IMR-90 (cell line): ENCODE results near the gene ERC2.

Experiments used
- MAZ ChIP-seq: IDR thresholded peaks from 2 replicates; pipeline ENCODE4 v1.6.1; 2012; ENCODE audit warnings: low read depth, mild to moderate bottlenecking, low read length, improper control_type of control experiment, moderate library complexity, borderline replicate concordance
- MXI1 ChIP-seq: IDR thresholded peaks from 2 replicates; pipeline ENCODE4 v1.6.1; 2012; ENCODE audit warnings: low read depth, mild to moderate bottlenecking, low read length, moderate library complexity, borderline replicate concordance
- NFE2L2 ChIP-seq: fragments of 150-350 bp; IDR thresholded peaks from 2 replicates; pipeline ENCODE4 v1.6.1; 2016; ENCODE audit warnings: low read depth, mild to moderate bottlenecking, low read length
- POLR2A ChIP-seq: IDR thresholded peaks from 2 replicates; pipeline ENCODE4 v1.6.1; 2012; ENCODE audit warnings: mild to moderate bottlenecking, low read depth, low read length
- RAD21 ChIP-seq: IDR thresholded peaks from 2 replicates; pipeline ENCODE4 v1.6.1; 2012; ENCODE audit warnings: low read length, improper control_type of control experiment
- TF ChIP-seq, protein P1 (sequence below): conservative IDR thresholded peaks from 2 replicates; pipeline ENCODE4 v1.5.1; 2012; ENCODE audit warnings: mild to moderate bottlenecking, low read depth, low read length, improper control_type of control experiment
- TF ChIP-seq, protein P2 (sequence below): fragments of 150-350 bp; IDR thresholded peaks from 2 replicates; pipeline ENCODE4 v1.6.1; 2017; ENCODE audit warnings: mild to moderate bottlenecking, antibody characterized with exemption, low read length, low read depth

GRCh38 chr3:55659701-55660100, 808.6 kb downstream of the ERC2 start:
- TF ChIP-seq, protein P1, sequence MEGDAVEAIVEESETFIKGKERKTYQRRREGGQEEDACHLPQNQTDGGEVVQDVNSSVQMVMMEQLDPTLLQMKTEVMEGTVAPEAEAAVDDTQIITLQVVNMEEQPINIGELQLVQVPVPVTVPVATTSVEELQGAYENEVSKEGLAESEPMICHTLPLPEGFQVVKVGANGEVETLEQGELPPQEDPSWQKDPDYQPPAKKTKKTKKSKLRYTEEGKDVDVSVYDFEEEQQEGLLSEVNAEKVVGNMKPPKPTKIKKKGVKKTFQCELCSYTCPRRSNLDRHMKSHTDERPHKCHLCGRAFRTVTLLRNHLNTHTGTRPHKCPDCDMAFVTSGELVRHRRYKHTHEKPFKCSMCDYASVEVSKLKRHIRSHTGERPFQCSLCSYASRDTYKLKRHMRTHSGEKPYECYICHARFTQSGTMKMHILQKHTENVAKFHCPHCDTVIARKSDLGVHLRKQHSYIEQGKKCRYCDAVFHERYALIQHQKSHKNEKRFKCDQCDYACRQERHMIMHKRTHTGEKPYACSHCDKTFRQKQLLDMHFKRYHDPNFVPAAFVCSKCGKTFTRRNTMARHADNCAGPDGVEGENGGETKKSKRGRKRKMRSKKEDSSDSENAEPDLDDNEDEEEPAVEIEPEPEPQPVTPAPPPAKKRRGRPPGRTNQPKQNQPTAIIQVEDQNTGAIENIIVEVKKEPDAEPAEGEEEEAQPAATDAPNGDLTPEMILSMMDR, result no peak
- TF ChIP-seq NFE2L2 (no peak), RAD21 (no peak), MXI1 (no peak), MAZ (no peak), POLR2A (no peak)
- TF ChIP-seq, protein P2, sequence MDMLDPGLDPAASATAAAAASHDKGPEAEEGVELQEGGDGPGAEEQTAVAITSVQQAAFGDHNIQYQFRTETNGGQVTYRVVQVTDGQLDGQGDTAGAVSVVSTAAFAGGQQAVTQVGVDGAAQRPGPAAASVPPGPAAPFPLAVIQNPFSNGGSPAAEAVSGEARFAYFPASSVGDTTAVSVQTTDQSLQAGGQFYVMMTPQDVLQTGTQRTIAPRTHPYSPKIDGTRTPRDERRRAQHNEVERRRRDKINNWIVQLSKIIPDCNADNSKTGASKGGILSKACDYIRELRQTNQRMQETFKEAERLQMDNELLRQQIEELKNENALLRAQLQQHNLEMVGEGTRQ, result no peak
